Limb (tissue), 2 donors: Measurements from ENCODE around the gene ANXA8.
"Not testable (repeated sequence)": the region's sequence is repeated elsewhere in the genome, so short reads cannot be mapped to it uniquely, and the experiment has no call there.

Experiments used
- DNase-seq, 2 donors: peaks; one replicate each; pipeline ENCODE4 v3.0.0-alpha.2; 2016; ENCODE audit errors: extremely low spot score in 2 of 2

Gene ANXA8, protein sequence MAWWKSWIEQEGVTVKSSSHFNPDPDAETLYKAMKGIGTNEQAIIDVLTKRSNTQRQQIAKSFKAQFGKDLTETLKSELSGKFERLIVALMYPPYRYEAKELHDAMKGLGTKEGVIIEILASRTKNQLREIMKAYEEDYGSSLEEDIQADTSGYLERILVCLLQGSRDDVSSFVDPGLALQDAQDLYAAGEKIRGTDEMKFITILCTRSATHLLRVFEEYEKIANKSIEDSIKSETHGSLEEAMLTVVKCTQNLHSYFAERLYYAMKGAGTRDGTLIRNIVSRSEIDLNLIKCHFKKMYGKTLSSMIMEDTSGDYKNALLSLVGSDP

DNA sequence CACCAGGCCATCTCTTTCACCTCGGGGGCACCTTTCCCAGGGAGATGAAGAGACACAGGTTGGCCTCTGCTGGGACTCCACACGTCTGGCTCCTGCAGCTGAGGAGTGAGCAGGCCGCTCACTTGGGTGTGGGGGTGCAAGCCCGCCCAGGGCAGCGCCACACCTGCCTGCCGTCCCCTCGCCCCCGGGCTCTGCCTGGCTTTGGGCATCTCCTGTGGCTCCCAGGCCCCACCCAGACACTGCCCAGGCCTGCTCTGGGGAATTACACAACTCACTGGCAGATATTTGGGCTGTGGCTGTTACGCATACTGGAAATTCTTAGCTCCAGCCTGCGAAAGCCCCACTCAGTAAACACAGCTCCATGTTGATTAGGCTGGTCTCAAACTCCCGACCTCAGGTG, at the start of gene ANXA8:
ANXA8 (minus strand) TSS at position 193 of the 400 bp plus-strand sequence; CDS start at position 11, 182 bp downstream.
- DNase-seq, result not testable (repeated sequence)

DNA sequence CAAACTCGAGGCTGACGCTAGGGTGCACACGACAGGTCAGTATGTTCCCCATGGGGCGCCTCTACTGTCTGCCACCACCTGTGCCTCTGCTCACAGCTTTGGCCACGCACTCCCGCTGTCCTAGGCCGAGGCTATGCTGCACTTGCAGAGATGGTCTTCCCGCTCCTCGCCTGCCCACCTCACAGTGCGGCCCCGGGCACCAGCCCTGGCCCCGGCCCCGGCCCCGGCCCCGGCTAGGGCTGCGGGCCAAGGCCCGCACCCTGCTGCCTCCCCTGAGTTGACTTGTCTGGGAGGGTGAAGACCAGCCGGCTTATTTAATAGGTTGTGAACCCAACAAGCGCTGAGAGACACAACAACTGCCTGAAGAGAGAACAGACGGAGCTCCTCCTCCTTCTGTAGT, 39.6 kb upstream of the ANXA8 start, which contains the start of gene AGAP9:
AGAP9 (minus strand) TSS at position 164 of the 400 bp plus-strand sequence; CDS start at position 52, 112 bp downstream.
- not testable (repeated sequence) for DNase-seq

DNA sequence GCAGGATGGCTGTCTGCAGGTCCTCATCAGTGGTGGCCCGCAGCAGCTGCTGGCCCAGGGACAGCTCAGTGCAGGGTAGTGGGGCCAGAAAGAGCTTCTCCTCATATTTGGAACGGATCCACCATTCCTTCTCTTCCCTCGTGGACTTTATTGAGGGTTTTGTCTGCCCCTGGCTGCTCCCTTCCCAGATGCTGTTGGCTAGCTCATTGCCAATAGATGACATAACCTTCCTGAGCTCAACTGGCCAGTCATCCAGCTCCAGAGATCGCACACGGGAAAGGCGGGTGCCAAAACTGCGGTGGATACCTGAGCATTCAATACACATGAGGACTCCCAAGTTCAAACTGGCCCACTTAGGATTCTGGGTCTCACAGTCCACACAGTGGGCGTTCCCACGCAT, 18.4 kb upstream of the ANXA8 start:
- DNase-seq, result peak in 1 of 2 donors; percentile 0

DNA sequence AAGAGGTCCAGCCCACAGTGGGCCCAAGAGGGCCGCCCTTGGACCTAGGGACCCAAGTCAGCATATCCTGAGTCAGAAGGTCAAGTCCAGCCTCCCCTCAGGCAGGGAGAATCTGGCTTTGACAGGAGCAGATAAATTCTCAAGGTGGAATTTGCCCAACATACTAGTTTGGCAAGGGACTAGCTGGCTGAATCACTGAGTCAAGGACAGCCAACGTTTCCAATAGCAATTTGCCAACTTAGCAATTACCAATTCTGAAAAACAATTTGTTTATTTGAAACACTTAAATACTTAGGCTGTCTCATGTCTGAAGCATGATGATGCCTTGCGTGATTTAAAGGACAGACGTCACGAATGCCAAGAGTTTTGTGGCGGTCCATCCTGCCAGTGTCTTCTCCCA, 10.3 kb upstream of the ANXA8 start:
- not testable (repeated sequence) for DNase-seq

DNA sequence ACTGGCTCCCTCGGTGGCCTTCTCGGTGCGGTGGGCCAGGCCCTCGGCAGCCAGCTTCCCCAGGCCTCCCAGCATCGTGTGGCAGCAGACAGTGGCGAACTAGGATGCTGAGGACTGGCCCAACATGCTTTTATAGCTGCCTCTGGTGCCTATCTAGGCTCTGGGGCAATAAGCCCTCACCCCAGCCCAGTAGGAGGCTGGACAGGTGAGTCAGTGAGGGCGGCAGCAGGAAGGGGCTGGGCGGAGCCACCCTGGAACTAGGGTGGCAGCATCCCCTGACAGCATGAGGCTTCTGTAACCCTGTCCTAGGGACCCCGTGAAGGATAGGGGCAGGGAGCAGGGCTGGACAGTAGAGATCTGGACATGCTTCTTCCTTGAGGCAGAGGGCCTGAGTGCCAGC, 7.7 kb upstream of the ANXA8 start, which contains the start of gene FAM25G:
FAM25G (minus strand) TSS at position 101 of the 400 bp plus-strand sequence; CDS start at position 75, 26 bp downstream.
- not testable (repeated sequence) for DNase-seq

DNA sequence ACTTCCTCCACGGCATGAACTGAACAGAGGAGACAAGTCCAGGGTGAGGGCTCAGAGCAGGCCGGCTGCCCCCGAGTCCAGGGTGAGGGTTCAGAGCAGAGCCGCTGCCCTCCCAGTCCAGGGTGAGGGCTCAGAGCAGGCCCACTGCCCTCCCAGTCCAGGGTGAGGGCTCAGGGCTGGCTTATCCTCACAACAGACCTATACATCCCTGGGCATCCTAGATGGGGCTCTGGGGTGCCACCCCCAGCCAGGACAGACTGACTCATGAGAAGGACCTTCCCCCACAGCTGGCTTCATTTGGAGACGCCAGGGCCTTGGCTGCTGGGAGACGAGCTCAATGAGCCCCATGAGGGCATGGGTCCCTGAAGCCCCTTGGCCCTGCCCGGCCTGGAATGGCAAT, 5.7 kb upstream of the ANXA8 start:
- not testable (repeated sequence) for DNase-seq

DNA sequence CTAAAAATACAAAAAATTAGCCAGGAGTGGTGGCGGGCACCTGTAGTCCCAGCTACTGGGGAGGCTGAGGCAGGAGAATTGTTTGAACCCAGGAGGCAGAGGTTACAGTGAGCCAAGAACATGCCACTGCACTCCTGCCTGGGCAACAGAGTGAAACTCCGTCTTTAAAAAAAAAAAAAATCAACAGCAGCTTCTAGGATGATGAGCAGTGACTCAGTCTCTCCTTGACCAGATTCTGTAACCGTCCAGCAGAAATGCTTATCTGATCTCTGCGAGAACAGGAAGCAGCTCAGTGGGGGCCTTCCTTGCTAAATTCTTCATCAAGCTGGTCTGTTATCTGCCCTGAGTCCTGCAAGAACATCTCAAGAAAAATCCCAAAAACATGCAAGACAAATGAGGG, 2.0 kb upstream of the ANXA8 start:
- not testable (repeated sequence) for DNase-seq

DNA sequence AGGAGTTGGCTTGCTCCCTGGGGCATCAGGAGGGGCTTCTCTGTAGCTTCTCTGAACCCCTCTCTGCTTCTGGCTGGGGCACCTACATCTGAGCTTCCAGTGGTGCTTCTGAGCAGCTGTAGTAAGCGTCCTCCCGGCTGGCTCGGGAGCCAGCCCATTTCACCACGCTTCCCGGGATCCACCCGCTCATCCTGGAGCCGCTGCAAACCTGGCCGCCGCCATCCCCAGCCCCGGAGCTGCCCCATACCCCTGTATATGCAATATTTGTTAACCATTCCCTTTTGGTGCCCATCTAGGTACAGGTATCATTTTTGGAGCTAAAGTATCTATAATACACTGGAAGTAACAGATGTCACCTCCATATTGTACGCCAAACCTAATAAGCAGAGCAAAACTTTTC, 871 bp upstream of the ANXA8 start:
- DNase-seq, result not testable (repeated sequence)

DNA sequence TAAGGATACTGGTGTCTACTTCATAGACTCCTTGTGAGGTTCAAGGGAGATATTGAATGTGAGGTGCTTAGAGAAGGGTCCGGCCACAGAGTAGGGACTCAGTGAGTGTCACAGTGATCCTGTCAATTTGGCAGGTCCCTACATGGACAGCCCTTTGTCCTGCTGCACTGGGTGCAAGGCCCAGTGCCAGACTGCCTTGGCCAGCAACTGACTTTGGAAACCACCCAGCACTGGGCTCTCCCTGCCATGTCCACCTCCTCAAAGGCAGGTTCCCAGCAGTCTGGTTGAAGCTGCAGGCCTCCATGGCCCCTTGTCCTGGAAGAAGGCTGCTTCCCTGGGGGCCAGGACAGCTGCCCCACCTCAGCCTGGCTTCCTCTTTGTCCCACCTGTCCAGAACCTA, 1.5 kb downstream of the ANXA8 start:
- not testable (repeated sequence) for DNase-seq

DNA sequence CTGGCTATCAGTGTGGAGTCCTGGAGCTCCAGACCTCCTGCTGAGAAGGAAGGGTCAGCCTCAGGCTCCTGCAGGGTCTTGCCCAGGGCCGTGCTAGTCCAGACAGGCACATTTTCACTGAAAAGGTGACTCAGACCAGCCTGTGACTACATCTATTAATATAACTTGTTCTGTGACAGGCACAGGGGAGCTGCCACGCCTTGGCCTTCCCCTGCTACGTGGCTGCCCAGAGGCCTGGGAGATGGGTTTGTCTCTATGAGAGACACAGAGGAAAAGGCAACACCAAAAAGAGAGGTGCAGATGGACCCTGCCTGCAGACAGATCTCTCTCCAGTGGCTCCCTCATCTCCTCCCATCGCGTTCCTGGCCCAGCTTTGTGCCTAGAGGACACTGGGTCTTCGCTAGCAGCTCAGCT, 2.1 kb downstream of the ANXA8 start:
- not testable (repeated sequence) for DNase-seq

DNA sequence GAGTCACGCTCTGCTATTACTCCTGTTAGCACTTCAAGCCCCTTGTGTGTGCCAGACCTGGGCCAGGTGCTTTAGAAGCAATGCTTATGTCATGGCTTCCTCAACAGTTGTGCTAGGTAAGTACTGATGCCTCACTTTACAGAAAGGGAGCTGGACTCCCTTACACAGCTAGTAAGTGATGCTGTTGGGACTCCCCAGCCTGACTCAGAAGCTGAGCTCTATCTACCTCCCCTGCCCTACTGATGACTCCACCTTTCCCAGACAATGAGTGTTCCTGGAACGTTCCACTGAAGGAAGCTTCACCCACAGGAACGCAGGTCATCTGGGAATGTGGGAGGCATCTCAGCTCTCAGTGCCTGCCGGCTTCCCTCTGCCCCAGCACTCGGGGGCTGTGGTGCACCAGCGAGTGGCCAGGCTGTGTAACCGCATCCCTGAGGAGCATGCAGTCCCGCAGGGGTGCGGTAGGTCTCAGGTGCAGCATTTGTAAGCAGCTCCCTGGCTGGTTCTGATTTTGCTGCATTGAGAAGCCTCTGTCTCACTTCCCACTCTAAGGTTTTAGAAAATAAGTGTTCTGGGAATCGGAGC, 2.6 kb downstream of the ANXA8 start:
- DNase-seq, result not testable (repeated sequence)

DNA sequence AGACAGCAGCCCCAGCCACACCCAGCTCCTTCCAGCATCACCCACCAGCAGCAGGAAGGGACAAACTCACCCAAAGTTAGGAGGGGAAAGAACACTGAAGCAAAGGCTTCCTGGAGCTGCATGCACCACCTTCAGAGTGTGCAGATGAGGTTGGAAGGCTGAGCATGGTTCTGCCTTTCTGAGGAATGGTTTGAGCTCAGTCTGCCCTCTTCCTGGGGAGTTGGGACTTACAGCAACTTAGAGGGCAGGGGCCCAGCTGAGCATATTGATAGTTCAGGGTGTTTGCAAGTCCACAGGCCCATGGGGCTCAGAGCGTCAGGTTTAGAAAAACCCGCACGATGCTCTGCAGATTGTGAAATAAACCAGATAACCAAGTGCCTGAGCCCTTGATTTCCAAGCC, 3.8 kb downstream of the ANXA8 start:
- not testable (repeated sequence) for DNase-seq

DNA sequence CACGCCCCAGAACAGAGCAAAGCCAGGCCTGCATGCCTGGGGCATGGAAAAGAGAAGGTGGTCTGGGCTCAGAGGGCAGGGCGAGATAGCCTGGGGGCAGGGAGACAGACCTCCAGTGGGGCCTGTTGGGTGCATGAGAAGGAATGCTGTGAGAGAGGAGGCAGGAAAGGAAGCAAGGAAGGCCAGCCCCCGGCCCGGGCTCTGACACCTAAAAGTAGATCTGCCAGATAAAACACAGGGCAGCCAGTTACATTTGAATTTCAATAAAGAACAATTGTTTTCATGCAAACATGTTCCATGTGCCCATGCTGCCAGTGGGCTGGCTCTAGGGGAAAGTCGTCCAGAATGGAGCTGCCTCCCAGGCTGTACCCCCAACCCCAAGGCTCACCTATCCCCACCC, 5.8 kb downstream of the ANXA8 start:
- DNase-seq, result not testable (repeated sequence)

DNA sequence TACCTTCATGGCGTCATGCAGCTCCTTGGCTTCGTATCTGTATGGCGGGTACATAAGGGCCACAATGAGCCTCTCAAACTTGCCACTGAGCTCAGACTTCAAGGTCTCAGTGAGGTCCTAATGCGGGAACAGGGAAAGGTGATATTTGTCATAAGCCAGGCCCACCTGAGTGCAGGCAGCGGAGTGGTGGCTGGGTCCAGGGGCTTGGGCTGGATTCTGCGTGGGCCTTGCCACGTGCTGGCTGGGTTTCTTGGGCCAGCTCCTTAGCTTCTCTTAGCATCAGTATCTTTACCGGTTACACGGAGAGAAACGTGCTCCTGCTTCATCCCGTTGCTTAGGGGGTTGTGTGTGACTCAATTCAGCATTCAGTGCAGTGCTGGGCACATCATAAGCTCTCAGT, 6.8 kb downstream of the ANXA8 start:
- DNase-seq, result not testable (repeated sequence)

DNA sequence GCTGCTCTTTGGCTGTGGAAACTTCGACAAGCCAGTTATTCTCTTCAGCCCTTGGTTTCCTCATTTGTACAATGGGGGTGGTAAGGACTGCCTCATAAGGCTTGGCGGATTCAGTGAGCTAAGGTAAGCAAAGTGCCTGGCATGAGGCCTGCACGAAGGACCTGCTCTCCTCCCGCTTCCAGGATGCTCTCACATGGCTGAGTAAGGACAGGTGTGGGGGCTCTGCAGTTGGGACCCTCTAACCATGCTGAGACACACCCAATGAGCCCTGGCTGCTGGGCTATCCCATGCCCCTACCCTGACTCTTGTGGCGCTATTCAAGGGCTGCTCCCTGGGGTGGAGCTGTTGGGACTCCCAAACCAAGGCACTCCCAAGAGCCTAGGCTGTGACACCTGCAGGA, 8.8 kb downstream of the ANXA8 start:
- DNase-seq, result not testable (repeated sequence)

DNA sequence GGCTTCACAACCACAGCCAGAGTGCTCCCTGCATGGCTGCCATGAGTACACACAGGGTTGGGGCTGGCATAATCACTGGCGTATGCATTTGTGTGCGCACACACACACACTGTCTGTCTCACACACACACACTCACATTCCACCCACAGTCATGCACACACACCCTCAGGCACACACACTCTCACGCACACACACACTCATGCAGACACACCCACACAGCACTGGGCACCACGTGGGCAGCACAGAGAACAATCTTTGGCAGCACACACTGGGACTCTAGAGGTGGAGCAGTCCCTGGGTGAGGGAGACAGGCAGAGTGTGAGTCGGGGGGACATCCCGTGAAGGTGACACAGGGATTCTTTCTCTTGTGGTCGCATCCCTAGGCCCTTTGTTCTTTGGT, 10.4 kb downstream of the ANXA8 start:
- DNase-seq, result not testable (repeated sequence)

DNA sequence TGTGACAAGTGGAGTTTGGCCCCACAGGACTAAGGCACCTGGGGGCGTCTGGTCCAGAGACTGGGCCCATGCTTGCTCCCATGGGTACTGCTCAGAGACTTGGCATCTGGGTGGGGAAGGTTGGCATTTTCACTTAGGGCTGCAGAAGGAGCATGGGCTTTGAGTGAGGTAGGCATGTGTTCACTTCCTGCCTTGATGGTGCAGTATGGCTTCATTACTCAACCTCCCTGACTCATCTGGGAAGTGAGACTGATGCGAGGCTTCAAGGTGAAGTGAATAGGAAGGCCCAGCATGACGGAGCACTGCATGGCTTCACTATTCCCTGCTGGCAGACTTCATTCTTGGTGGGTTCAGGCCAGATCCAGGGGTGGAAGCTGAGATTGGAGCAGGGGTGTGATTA, 11.3 kb downstream of the ANXA8 start:
- DNase-seq, result not testable (repeated sequence)

DNA sequence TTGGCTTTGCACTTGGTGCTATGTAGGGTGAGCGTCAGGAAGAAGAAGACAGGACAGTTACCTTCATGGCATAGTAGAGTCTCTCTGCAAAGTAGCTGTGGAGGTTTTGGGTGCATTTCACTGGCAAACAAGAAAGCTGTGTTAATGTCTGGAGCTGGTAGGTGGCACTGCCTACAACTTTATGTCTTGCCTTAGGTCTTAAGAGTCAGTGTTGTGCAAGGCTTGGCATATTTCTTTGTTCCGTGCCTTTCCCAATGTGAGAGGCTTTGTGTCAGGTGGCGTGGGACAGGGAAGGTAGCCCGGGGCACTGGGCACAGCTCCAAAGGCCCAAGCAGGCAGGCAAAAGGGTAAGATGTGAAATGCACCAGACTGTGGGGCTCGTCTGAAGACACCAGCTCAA, 11.8 kb downstream of the ANXA8 start:
- DNase-seq, result not testable (repeated sequence)

DNA sequence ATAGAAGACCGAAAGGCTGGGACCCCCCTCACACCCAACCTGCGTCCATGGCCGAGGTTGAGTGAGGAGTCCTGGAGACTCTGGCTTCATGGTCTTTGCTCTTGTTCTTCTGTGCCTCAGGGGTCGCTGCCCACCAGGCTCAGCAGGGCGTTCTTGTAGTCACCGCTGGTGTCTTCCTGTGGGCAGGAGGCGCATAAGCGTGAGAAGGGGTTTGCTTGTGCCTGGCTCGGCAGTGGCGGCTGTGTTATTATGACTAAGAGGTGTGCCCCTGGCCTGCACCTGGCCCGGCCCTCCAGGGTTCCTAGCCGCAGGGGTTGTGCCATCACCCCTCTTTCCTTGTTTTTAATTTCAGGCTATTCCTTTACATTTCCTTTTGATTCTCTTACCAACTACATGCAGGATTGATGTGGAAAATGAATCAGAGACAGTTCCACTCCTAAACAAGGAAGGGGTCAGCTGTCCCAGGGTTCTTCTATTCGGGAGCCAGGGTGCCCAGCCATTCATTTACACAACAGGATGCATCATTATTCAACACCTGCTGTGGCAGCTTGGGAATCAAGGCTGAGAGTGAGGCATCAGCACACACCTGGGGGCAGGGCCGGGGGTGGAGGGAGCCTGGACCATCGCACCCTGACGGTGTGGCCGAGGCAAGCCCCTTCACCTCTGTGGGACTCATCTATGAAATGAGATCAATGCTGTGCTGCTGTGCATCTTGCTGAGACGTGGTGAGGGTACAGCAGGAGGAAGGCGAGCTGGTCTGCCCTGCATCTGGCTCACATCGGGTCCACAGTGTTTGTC, 15.0 kb downstream of the ANXA8 start:
- not testable (repeated sequence) for DNase-seq

DNA sequence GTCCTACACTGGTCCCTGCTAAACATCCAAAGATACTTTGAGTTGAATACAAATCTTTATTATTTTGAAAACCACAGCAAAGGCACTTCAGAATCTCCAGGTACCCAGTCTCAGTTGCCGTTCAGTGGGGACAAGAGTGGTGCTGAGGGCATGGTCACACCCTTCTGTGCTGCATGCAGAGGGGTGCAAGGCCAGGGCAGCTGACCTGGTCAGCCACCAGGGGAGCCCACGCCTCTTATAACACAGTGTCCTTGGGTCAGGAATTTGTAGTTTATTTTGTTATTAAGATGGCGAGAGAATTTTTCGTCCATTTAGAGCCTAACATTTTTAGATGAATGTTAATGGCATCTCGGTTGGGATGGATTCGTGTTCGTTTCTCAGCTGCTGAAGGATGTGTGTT, 16.0 kb downstream of the ANXA8 start:
- DNase-seq, result not testable (repeated sequence)

DNA sequence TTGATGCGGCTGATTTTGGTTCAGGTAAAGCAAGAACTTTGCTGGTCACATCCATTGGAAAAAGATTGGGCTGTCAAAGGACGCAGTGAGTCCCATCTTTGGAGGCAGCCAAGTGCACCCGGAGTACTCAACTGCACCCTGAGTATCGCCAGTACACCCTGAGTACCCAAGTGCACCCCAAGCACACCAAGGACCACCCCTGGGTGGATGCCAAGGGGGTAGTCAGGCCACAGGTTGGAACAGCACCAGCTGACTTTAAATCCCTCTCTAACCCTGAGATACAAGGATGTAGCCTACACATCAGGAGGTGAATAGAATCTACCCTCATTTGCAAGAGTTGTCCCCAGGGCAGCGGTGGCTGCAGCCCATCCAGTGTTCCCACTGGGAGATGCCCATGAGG, 16.5 kb downstream of the ANXA8 start:
- not testable (repeated sequence) for DNase-seq
